OCI-LY7 (cell line): ENCODE measurements around the gene PCBD2. TPM values are rescaled to one million over a fixed set of nuclear protein-coding genes. Genes with fewer than 3 reads are reported as not detected.

Source experiments
- BruUV-seq: library from RNA; stranded (reverse); fragments of 400-500 nt; replicated peaks from 2 replicates; lab custom pipeline; 2021; lab: Mats Ljungman, UMichigan
- CTCF ChIA-PET: fragments of 300-600 bp; sonication (Branson Sonifier 250); formaldehyde crosslinking; loops from one replicate; lab custom pipeline; 2022; ENCODE audit warnings: antibody characterized with exemption; ENCODE audit not compliant: unreplicated experiment; lab: Charles Lee
- POLR2A ChIA-PET: fragments of 300-600 bp; sonication (Branson Sonifier 250); formaldehyde crosslinking; loops from one replicate; lab custom pipeline; 2022; ENCODE audit warnings: antibody characterized with exemption; lab: Charles Lee
- DNase-seq: peaks from one replicate; pipeline ENCODE4 v3.0.0-alpha.2; 2015; ENCODE audit warnings: low spot score
- H2AFZ ChIP-seq: fragments of 200-600 bp; sonication (generic), shearing (Covaris generic); 2 replicates; pipeline ENCODE4 v1.6.1; 2014; ENCODE audit warnings: mild to moderate bottlenecking, antibody characterized with exemption, low read length, moderate library complexity
- H3K27ac ChIP-seq: fragments of 200-600 bp; sonication (generic); 2 replicates; pipeline ENCODE4 v1.5.1; 2014; ENCODE audit warnings: mixed run types, low read depth, mild to moderate bottlenecking, moderate library complexity, low read length, inconsistent platforms; ENCODE audit not compliant: poor library complexity, severe bottlenecking
- H3K36me3 ChIP-seq: fragments of 200-600 bp; sonication (generic); 2 replicates; pipeline ENCODE4 v1.6.1; 2014; ENCODE audit warnings: mild to moderate bottlenecking, antibody characterized with exemption, low read length, moderate library complexity, mixed read lengths; ENCODE audit not compliant: insufficient read depth
- H3K4me1 ChIP-seq: fragments of 200-600 bp; sonication (generic); 2 replicates; pipeline ENCODE4 v1.5.1; 2014; ENCODE audit warnings: mild to moderate bottlenecking, low read length; ENCODE audit not compliant: insufficient read depth, poor library complexity, severe bottlenecking
- H3K4me2 ChIP-seq: fragments of 200-600 bp; sonication (generic); 2 replicates; pipeline ENCODE4 v1.6.1; 2014; ENCODE audit warnings: mild to moderate bottlenecking, low read length
- H3K4me3 ChIP-seq: fragments of 200-600 bp; sonication (generic); 2 replicates; pipeline ENCODE4 v1.5.1; 2014; ENCODE audit warnings: mild to moderate bottlenecking, low read depth, low read length; ENCODE audit not compliant: poor library complexity, severe bottlenecking
- H3K79me2 ChIP-seq: fragments of 200-600 bp; sonication (generic); 2 replicates; pipeline ENCODE4 v1.6.1; 2016; ENCODE audit warnings: low read depth, mild to moderate bottlenecking, low read length, moderate library complexity, mixed read lengths; ENCODE audit not compliant: insufficient read depth
- H3K9me2 ChIP-seq: fragments of 200-600 bp; sonication (generic); 2 replicates; pipeline ENCODE4 v1.6.1; 2016; ENCODE audit warnings: mild to moderate bottlenecking, low read length, mixed read lengths; ENCODE audit not compliant: insufficient read depth
- H3K9me3 ChIP-seq: fragments of 200-600 bp; sonication (generic); 2 replicates; pipeline ENCODE4 v1.6.1; 2014; ENCODE audit warnings: mild to moderate bottlenecking, mixed run types, low read length, mixed read lengths
- H4K20me1 ChIP-seq: fragments of 200-600 bp; sonication (generic); 2 replicates; pipeline ENCODE4 v1.6.1; 2014; ENCODE audit warnings: mild to moderate bottlenecking, antibody characterized with exemption, low read length, moderate library complexity, mixed read lengths; ENCODE audit not compliant: insufficient read depth
- EZH2phosphoT487 ChIP-seq: fragments of 200-600 bp; sonication (generic); IDR thresholded peaks from 2 replicates; pipeline ENCODE4 v1.6.1; 2018; ENCODE audit warnings: low read depth, borderline replicate concordance, mild to moderate bottlenecking, mixed run types, antibody characterized with exemption, low read length, moderate library complexity, mixed read lengths
- intact Hi-C: fragments of 100-400 bp; cut with micrococcal nuclease; formaldehyde crosslinking; loops from one replicate; pipeline ENCODE4 v1.10.0; 2022; ENCODE audit not compliant: unreplicated experiment
- total RNA-seq, 2 experiments: library from RNA; depleted of rRNA in 1 of 2; stranded (reverse); fragments of >200 nt in 1 of 2; shearing (Covaris generic) in 1 of 2; gene quantifications; 2 replicates each; pipeline ENCODE4 v1.2.3, GENCODE V29; 2014 to 2022
- TF ChIP-seq, protein P1 (sequence below): fragments of 200-600 bp; sonication (generic); conservative IDR thresholded peaks from 2 replicates; pipeline ENCODE4 v1.5.1; 2014; ENCODE audit warnings: mild to moderate bottlenecking, antibody characterized with exemption, low read length, moderate library complexity, mixed read lengths

PCBD2 gene
- total RNA-seq, 2 experiments from 2014 or later = 12.2 to 34.3 TPM

DNA sequence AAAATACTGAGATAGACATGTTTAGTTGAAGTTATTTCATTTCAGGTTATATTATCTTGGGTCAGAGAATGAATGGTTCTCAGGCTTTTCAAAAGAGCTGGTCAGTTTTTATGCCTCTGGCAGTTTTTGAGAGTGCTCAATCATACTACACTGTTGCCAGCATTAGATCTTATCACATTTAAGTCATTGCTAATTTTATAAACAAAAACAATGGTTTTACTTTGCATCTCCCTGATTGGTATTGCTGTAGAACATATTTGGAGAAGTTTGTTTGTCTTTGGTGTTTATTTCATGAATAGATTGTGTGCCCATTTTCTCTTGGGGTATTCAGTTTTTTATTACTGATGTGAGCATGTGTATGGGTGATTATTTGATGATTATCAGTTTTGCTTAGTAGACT is 64.2 kb downstream of the PCBD2 start:
- no TSS peak for BruUV-seq
- no peak overlapping the region for H3K27ac ChIP-seq
- POLR2A ChIA-PET = no interaction called here

DNA sequence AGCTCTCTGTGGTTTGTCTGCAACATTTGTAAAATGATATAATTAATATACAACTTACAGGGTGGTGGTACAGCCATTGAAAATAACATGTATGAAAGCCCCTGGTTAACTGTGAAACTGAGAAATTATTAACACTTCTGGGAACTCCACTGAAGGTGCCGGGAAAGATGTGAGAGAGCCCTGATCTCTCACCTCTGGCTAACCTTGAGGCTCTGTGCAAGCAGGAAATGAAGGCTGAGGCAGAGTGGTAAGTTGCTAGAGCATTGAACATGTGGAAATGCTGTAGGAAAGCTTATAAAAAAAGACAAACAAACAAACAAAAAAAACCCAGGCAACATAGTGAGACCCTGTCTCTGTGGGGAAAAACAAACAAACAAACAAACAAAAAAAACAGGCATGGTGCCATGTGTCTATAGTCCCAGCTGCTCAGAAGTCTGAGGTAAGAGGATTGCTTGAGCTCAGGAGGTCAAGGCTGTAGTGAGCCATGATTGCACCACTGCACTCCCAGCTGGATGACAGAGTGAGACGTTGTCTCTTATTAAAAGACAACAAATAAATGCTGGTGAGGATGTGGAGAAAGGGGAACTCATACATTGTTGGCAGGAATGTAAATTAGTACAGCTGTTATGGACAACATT is 70.3 kb downstream of the PCBD2 start:
- no peak for TF ChIP-seq EZH2phosphoT487
- TF ChIP-seq, protein P1, sequence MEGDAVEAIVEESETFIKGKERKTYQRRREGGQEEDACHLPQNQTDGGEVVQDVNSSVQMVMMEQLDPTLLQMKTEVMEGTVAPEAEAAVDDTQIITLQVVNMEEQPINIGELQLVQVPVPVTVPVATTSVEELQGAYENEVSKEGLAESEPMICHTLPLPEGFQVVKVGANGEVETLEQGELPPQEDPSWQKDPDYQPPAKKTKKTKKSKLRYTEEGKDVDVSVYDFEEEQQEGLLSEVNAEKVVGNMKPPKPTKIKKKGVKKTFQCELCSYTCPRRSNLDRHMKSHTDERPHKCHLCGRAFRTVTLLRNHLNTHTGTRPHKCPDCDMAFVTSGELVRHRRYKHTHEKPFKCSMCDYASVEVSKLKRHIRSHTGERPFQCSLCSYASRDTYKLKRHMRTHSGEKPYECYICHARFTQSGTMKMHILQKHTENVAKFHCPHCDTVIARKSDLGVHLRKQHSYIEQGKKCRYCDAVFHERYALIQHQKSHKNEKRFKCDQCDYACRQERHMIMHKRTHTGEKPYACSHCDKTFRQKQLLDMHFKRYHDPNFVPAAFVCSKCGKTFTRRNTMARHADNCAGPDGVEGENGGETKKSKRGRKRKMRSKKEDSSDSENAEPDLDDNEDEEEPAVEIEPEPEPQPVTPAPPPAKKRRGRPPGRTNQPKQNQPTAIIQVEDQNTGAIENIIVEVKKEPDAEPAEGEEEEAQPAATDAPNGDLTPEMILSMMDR = no peak

More for the DNA sequence above, 64.2 kb downstream of the PCBD2 start:
- Histone ChIP-seq H3K9me2 (no peaks in the 10 kb centered on the region), H3K4me3 (no peak overlapping the region), H3K79me2 (no peaks in the 10 kb centered on the region), H3K4me1 (no peaks in the 10 kb centered on the region), H4K20me1 (no peaks in the 10 kb centered on the region), H3K4me2 (no peak overlapping the region), H2AFZ (no peak overlapping the region), H3K9me3 (no peaks in the 10 kb centered on the region), H3K36me3 (peaks cover 6% of the 10 kb centered on the region; the same call in 1 of the 2 replicates)
- CTCF ChIA-PET = no interaction called here
- no peak for TF ChIP-seq EZH2phosphoT487
- TF ChIP-seq, protein P1 = no peak
- intact Hi-C loops = no loop called here
- DNase-seq = no peak

DNA sequence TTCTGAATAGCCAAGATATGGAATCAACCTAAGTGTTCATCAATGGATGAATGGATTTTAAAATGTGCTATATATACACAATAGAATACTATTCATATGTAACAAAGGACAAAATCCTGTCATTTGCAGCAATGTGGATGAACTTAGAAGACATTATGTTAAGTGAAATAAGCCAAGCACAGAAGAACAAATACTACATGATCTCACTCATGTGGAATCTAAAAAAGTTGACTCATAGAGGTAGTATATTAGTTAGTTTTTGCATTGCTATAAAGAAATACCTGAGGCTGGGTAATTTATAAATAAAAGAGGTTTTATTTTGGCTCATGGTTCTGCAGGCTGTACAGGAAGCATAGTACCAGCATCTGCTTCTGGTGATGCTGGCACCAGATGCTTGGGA is 70.9 kb downstream of the PCBD2 start:
- no peak overlapping the region for H3K4me3 ChIP-seq
- no peak overlapping the region for H3K27ac ChIP-seq
- CTCF ChIA-PET = no interaction called here
- no peaks in the 10 kb centered on the region for H3K79me2 ChIP-seq
- TF ChIP-seq, protein P1 = no peak
- no peak for TF ChIP-seq EZH2phosphoT487
- no peaks in the 10 kb centered on the region for H3K9me2 ChIP-seq
- intact Hi-C loops = no loop called here
- no peak overlapping the region for H2AFZ ChIP-seq
- no peaks in the 10 kb centered on the region for H4K20me1 ChIP-seq
- H3K4me1 ChIP-seq = no peaks in the 10 kb centered on the region
- no TSS peak for BruUV-seq
- H3K9me3 ChIP-seq = peaks cover 9% of the 10 kb centered on the region; the same call in 1 of the 2 replicates
- POLR2A ChIA-PET = no interaction called here
- DNase-seq = no peak
- no peaks in the 10 kb centered on the region for H3K36me3 ChIP-seq
- no peak overlapping the region for H3K4me2 ChIP-seq

More for the DNA sequence above, 70.3 kb downstream of the PCBD2 start:
- Histone ChIP-seq H3K79me2 (no peaks in the 10 kb centered on the region), H3K9me3 (peaks cover 9% of the 10 kb centered on the region; the same call in 1 of the 2 replicates), H3K4me2 (no peak overlapping the region), H3K36me3 (no peaks in the 10 kb centered on the region), H2AFZ (no peak overlapping the region), H3K27ac (no peak overlapping the region), H4K20me1 (no peaks in the 10 kb centered on the region), H3K4me3 (no peak overlapping the region), H3K4me1 (no peaks in the 10 kb centered on the region), H3K9me2 (no peaks in the 10 kb centered on the region)
- CTCF ChIA-PET = no interaction called here
- POLR2A ChIA-PET = no interaction called here
- intact Hi-C loops = no loop called here
- no peak for DNase-seq
- no TSS peak for BruUV-seq
